Metanephros (tissue), 2 donors: ENCODE measurements around the gene IGSF6. TPM values are rescaled to one million over a fixed set of nuclear protein-coding genes. Genes with fewer than 3 reads are reported as not detected.

Experiments
- small RNA-seq: library from RNA; depleted of rRNA; stranded (forward); fragments of <200 nt; gene quantifications from one replicate; pipeline ENCODE3, GENCODE V24; 2014; ENCODE audit warnings: low replicate concordance
- total RNA-seq: library from RNA; depleted of rRNA; stranded (reverse); fragments of >200 nt; gene quantifications from one replicate; pipeline ENCODE4 v1.2.3, GENCODE V29; 2014

IGSF6 gene
- 7.5 TPM for total RNA-seq

GRCh38 chr16:21652453-21652852, at the start of gene IGSF6:
Gene IGSF6 (minus strand): TSS chr16:21652608. CDS start chr16:21652598, 10 bp downstream.

GRCh38 chr16:21663889-21664647, 11.7 kb upstream of the IGSF6 start, which contains the start of gene OTOA:
Gene OTOA (plus strand): TSS chr16:21663968. CDS start chr16:21678515, 14,547 bp downstream.

GRCh38 chr16:21599122-21600030, 53.0 kb downstream of the IGSF6 start, which contains the start of gene METTL9:
Gene METTL9 (plus strand): TSS chr16:21599577. CDS start chr16:21599734, 157 bp downstream.

Small RNAs within 50 kb of the gene (small RNA-seq; reads per million reads assigned to genes)
- gene RNU6-1005P (0.07 reads per million), gene RNU6-196P (not detected)

Other genes with a start within 250 kb of the IGSF6 start
- 237 TPM for gene METTL9, start 53.0 kb downstream of the IGSF6 start, total RNA-seq
- gene OTOA, start 11.4 kb upstream of the IGSF6 start, total RNA-seq = 0.18 TPM
- gene NPIPB4, start 205.1 kb upstream of the IGSF6 start, total RNA-seq = 103 TPM